Activated T-cell treated with anti-CD3 and anti-CD28 coated beads, Interleukin-2, amount 50 U/mL, for 24 hours (primary cell): ENCODE results near the gene GABARAP.

Source experiments
- DNase-seq: peaks from one replicate; pipeline ENCODE4 v3.0.0-alpha.2; 2020
- H3K27ac Mint-ChIP-seq: 2 replicates; pipeline ENCODE4 v1.8.0; 2020; ENCODE audit warnings: mild to moderate bottlenecking, mixed read lengths
- H3K27me3 Mint-ChIP-seq: 2 replicates; pipeline ENCODE4 v1.8.0; 2020; ENCODE audit warnings: mixed read lengths
- H3K36me3 Mint-ChIP-seq: 2 replicates; pipeline ENCODE4 v1.8.0; 2020; ENCODE audit warnings: low read depth, mixed read lengths
- H3K4me1 Mint-ChIP-seq: 2 replicates; pipeline ENCODE4 v1.8.0; 2020; ENCODE audit warnings: low read depth, mixed read lengths
- H3K4me3 Mint-ChIP-seq: 2 replicates; pipeline ENCODE4 v1.8.0; 2020; ENCODE audit warnings: mild to moderate bottlenecking, moderate library complexity, mixed read lengths
- H3K9me3 Mint-ChIP-seq: 2 replicates; pipeline ENCODE4 v1.8.0; 2020; ENCODE audit warnings: mixed read lengths

The GABARAP gene

DNA sequence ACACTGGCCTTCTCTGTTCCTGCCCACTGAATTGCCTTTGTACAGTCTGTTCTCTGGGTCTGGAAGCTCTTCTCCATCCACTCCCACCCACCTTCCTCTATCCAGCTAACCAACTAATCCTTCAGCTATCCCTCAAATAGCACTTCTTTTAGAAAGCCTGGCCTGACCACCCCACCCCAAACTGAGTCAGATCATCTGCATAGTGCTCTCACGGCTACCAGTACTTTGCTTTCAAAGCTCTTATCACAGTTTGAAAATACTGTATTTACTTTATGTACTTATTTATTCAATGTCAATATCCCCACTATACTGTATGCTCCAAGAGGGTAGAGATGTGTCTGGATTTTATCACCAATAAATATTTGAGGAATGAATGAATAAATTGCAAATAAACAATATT, 24.5 kb upstream of the GABARAP start:
- H3K27me3 Mint-ChIP-seq, result peaks cover 26% of the 10 kb centered on the region
- H3K4me3 Mint-ChIP-seq, result no peak overlapping the region
- peaks cover 20% of the 10 kb centered on the region for H3K4me1 Mint-ChIP-seq
- no peak overlapping the region for H3K27ac Mint-ChIP-seq
- no peaks in the 10 kb centered on the region for H3K36me3 Mint-ChIP-seq
- no peak for DNase-seq
- no peaks in the 10 kb centered on the region for H3K9me3 Mint-ChIP-seq

DNA sequence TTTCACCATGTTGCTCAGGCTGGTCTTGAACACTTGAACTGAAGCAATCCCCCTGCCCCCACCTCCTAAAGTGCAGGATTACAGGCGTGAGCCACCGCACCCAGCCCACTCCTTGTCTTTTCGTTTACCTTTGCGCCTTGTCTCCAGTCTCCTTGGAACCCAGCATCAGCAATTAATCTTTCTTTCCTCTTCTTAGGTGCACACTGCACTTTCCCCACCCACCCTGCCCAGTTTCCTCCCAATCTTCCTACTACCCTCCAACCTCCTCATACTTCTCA, 21.5 kb upstream of the GABARAP start:
- Mint-ChIP-seq H3K27me3 (peaks cover 28% of the 10 kb centered on the region), H3K27ac (no peak overlapping the region), H3K9me3 (no peaks in the 10 kb centered on the region), H3K4me1 (peaks cover 36% of the 10 kb centered on the region), H3K4me3 (no peak overlapping the region), H3K36me3 (peaks cover 14% of the 10 kb centered on the region)
- DNase-seq, result no peak

GRCh38 chr17:7262935-7263800, 20.9 kb upstream of the GABARAP start:
- peak; percentile 52 for DNase-seq

GRCh38 chr17:7262192-7262934, 20.1 kb upstream of the GABARAP start, which contains the start of gene CLDN7:
Gene CLDN7 (minus strand): TSS chr17:7262478. CDS start chr17:7262043, 435 bp downstream.
- peaks cover 28% of the 10 kb centered on the region for H3K27me3 Mint-ChIP-seq
- H3K4me1 Mint-ChIP-seq, result peaks cover 36% of the 10 kb centered on the region
- H3K36me3 Mint-ChIP-seq, result peaks cover 25% of the 10 kb centered on the region
- H3K9me3 Mint-ChIP-seq, result no peaks in the 10 kb centered on the region
- H3K27ac Mint-ChIP-seq, result peak within 1 kb of the TSS; percentile 50
- DNase-seq, result no peak
- H3K4me3 Mint-ChIP-seq, result peak within 1 kb of the TSS; percentile 59

More at GRCh38 chr17:7262935-7263800, 20.9 kb upstream of the GABARAP start:
- Mint-ChIP-seq H3K27me3 (peaks cover 28% of the 10 kb centered on the region), H3K4me3 (peak overlapping the region; percentile 59), H3K27ac (peak overlapping the region; percentile 30), H3K4me1 (peaks cover 36% of the 10 kb centered on the region), H3K36me3 (peaks cover 19% of the 10 kb centered on the region), H3K9me3 (no peaks in the 10 kb centered on the region)

DNA sequence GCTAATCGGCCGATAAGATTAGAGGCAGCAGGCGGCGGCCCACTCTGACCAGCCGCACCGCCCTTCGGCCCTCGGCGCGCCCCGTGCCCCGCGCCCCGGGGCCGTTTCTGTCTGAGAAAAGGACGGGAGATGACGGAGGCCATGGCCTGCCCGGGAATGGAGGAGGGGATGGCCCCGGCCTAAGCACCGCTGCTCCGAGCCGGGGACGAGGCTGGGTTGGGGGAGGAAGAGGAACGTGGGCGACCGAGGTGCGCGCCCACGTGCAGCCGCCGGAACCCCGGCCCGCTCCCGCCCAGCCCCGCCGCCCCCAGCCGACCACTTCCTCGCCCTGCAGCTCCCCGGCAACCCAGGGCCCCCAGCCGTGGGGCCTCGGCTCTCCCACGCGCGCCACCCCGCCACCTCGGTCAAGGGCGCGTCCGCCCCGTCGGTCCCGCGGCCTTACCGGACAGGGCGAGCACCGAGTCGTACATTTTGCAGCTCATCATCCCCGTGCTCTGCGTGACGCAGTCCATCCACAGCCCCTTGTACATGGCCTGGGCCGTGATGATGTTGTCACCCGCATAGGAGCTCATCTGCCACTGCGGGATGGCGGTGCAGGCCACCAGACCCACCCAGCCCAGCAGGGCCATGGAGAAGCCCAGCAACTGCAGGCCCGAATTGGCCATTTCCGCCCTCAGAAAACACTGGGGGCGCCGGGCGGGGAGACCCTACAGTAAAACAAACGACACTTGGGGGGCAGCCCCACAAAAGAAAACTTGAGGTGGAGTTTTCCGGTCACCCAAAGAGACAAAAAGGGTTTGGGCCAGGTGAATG, 19.3 kb upstream of the GABARAP start:
- H3K27ac Mint-ChIP-seq, result peak overlapping the region; percentile 52
- no peaks in the 10 kb centered on the region for H3K9me3 Mint-ChIP-seq
- peaks cover 26% of the 10 kb centered on the region for H3K27me3 Mint-ChIP-seq
- peaks cover 36% of the 10 kb centered on the region for H3K4me1 Mint-ChIP-seq
- peak overlapping the region; percentile 56 for H3K4me3 Mint-ChIP-seq
- H3K36me3 Mint-ChIP-seq, result peaks cover 33% of the 10 kb centered on the region
- DNase-seq, result peak; percentile 67

- Mint-ChIP-seq H3K27ac (peak overlapping the region; percentile 52), H3K4me1 (peaks cover 36% of the 10 kb centered on the region), H3K36me3 (peaks cover 41% of the 10 kb centered on the region), H3K9me3 (no peaks in the 10 kb centered on the region), H3K27me3 (peaks cover 26% of the 10 kb centered on the region), H3K4me3 (peak overlapping the region; percentile 51)
- DNase-seq, result peak; percentile 42
These were observed 18.6 kb upstream of the GABARAP start for GRCh38 chr17:7260651-7261378.

- H3K4me1 Mint-ChIP-seq, result peaks cover 36% of the 10 kb centered on the region
- peak overlapping the region; percentile 18 for H3K4me3 Mint-ChIP-seq
- H3K27ac Mint-ChIP-seq, result peak overlapping the region; percentile 14
- H3K27me3 Mint-ChIP-seq, result peaks cover 26% of the 10 kb centered on the region
- DNase-seq, result no peak
- H3K9me3 Mint-ChIP-seq, result no peaks in the 10 kb centered on the region
- H3K36me3 Mint-ChIP-seq, result peaks cover 47% of the 10 kb centered on the region
These were observed 17.9 kb upstream of the GABARAP start for GRCh38 chr17:7260151-7260550.

GRCh38 chr17:7259555-7259889, 17.3 kb upstream of the GABARAP start:
- H3K4me3 Mint-ChIP-seq, result no peak overlapping the region
- no peak overlapping the region for H3K27ac Mint-ChIP-seq
- no peak for DNase-seq
- peaks cover 26% of the 10 kb centered on the region for H3K27me3 Mint-ChIP-seq
- no peaks in the 10 kb centered on the region for H3K9me3 Mint-ChIP-seq
- H3K36me3 Mint-ChIP-seq, result peaks cover 54% of the 10 kb centered on the region
- peaks cover 39% of the 10 kb centered on the region for H3K4me1 Mint-ChIP-seq

DNA sequence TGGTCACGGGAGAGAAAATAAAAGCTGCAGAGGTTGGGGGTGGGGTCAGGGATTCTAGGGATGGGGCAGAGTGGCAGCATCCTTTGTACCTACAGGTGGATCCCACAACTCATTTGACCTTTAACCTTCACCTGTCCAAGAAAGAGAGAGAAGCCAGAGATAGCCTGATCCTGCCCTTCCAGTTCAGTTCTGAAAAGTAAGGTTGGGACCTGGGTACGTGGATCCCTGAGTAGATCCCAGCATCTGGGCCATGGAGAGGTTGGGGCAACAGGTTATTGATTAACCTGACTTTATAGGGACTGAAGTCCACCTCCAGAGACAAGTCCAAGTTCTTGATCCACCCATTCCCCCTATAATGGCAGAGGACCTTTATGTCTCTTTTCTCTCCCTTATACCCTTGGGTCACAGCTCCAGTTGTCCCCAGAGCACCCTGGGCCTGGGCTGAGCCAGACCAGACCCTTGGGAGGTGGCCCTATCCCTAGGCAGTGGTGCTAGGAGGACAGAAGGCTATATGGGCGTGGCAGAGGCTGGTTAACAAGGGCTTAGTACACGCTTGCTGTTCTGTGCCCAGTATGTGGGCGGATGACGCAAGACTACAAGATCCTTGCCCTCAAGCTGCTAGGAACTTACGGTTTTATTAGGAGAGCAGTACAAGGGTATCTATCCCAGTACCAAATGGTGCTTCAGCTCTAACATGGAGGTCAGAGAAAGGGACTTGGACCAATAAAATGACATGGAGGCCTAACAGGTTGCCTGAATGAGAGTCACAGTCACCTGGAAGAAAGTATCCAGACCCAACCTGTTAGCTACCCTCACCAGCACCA, 16.7 kb upstream of the GABARAP start:
- Mint-ChIP-seq H3K9me3 (no peaks in the 10 kb centered on the region), H3K27me3 (peaks cover 20% of the 10 kb centered on the region), H3K36me3 (peaks cover 59% of the 10 kb centered on the region), H3K4me3 (no peak overlapping the region), H3K27ac (no peak overlapping the region), H3K4me1 (peaks cover 42% of the 10 kb centered on the region)
- DNase-seq, result no peak

GRCh38 chr17:7256766-7257456, 14.7 kb upstream of the GABARAP start:
- no peaks in the 10 kb centered on the region for H3K9me3 Mint-ChIP-seq
- H3K36me3 Mint-ChIP-seq, result peaks cover 78% of the 10 kb centered on the region
- peaks cover 3% of the 10 kb centered on the region for H3K27me3 Mint-ChIP-seq

GRCh38 chr17:7254511-7254910, 12.3 kb upstream of the GABARAP start:
- Mint-ChIP-seq H3K4me1 (peaks cover 34% of the 10 kb centered on the region), H3K9me3 (no peaks in the 10 kb centered on the region), H3K36me3 (peaks cover 86% of the 10 kb centered on the region), H3K4me3 (no peak overlapping the region), H3K27ac (no peak overlapping the region), H3K27me3 (no peaks in the 10 kb centered on the region)
- no peak for DNase-seq

More at GRCh38 chr17:7256766-7257456, 14.7 kb upstream of the GABARAP start:
- DNase-seq, result no peak
- H3K4me1 Mint-ChIP-seq, result peaks cover 38% of the 10 kb centered on the region
- peak overlapping the region; percentile 79 for H3K27ac Mint-ChIP-seq
- no peak overlapping the region for H3K4me3 Mint-ChIP-seq

DNA sequence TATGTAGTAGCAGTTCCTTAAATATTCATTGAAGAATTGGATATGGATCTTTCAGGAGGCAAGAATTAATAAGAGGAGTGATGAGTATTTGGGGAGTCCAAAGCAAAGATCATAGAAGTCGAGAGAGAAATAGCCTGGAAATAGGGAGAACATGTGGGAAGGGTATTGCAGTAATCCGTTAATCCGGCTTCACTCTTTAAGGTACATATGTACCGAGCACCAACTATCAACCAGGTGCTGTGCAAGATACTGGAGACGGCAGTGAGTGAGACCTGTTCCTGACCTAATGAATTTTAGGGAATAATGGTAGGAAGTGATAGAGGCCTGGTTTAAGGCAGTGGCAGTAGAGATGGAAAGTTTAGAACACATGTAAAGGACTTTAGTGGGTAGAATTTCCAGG, 10.8 kb upstream of the GABARAP start:
- DNase-seq, result no peak
- Mint-ChIP-seq H3K27ac (peak overlapping the region; percentile 100), H3K27me3 (no peaks in the 10 kb centered on the region), H3K36me3 (peaks cover 81% of the 10 kb centered on the region), H3K4me3 (peak overlapping the region; percentile 89), H3K9me3 (no peaks in the 10 kb centered on the region), H3K4me1 (peaks cover 40% of the 10 kb centered on the region)
